NCI-H510A (cell line): ENCODE data around the gene ITSN1.
"Not testable (repeated sequence)": the region's sequence is repeated elsewhere in the genome, so short reads cannot be mapped to it uniquely, and the experiment has no call there.

Source experiments
- DNase-seq: peaks from one replicate; lab custom pipeline; 2025; lab: John Stamatoyannopoulos, UW

ITSN1 gene

DNA sequence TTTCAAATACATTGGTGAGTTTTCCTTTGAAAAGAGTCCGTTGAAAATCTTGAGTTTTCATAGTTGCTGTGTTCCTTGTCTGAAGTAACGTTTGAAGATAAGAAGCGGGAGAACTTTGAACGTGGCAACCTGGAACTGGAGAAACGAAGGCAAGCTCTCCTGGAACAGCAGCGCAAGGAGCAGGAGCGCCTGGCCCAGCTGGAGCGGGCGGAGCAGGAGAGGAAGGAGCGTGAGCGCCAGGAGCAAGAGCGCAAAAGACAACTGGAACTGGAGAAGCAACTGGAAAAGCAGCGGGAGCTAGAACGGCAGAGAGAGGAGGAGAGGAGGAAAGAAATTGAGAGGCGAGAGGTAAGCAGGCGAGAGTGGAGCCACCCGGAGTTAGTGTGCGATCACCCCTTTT, 129.7 kb downstream of the ITSN1 start:
- no peak for DNase-seq

DNA sequence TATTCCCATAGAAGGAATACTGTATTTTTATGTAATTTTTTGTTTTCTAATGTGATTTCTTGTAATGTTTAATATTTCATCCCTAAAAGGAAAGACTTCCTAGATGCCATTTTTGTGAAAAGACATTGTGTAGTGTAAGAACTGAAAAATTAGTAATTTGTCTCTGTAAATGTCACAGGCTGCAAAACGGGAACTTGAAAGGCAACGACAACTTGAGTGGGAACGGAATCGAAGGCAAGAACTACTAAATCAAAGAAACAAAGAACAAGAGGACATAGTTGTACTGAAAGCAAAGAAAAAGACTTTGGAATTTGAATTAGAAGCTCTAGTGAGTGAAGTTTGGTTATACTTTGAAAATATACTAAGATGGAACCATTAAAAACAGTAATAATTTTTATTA, 132.2 kb downstream of the ITSN1 start:
- no peak for DNase-seq

DNA sequence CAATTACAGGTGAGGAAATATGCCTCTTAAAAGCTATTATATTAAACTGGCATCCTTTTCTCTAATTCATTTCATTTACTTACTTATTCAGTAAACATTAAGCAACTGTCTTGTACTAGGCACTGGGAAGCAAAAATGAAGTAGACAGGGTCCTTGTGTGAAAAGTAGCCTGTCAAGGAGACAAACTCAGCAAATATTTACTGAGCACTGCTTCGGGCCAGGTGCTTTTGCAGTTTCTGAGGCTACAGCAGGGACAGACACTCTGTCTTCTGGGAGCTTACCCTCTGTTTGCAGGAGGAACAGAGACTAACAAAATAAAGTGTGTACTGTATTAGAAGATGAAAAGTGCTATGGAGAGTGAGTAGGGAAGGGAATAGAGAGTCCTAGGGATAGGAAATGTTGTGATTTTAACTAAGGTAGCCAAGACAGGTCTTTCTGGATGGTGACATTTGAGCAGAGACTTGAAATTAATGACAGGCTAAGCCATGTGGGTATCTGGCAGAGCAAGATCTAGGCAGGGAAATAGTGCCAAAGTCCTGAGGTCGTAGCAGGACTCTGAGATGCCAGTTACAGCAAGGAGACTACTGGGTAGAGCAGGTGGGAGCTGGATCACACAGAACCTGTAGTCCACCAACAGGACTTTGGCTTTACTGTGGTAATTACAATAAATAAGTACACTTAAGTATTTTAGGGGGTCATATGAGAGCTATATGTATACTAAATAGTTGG, 133.0 kb downstream of the ITSN1 start:
- DNase-seq, result no peak

DNA sequence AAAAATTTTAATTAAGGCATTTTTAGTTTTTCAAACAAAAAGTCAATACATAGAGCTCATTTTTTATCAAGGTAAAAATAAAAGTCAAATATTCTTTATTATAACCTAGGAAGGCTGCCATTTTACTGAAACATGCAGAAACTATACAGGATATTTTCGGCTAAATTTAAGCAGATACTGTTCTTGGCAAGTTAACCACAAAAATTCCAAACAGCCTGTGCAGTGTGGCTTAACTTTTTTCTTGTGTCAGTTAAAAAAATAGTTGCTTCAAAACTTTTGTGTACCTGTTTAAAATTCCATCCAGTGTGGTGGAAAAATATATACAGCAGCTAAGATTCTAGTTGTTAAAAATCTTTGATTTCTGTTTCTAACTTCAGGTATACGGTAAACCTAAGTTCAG, 138.3 kb downstream of the ITSN1 start:
- no peak for DNase-seq

DNA sequence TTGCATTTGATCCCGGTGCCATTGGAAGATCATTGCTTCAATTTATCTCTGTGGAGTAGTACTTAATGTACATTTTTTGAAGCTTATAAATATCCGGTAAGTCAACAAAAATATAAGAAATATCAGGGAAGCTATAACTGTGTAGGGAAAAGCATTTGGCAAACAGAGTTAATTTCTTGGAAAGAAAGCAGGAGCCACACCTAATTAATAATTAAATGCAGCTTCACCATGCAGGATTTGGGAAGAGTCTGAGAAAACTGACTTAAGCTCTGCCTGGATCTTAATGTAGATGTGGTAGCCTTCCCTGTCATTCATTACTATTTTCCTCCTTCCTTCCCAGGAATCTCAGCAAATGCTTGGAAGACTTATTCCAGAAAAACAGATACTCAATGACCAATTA, 138.8 kb downstream of the ITSN1 start:
- no peak for DNase-seq

DNA sequence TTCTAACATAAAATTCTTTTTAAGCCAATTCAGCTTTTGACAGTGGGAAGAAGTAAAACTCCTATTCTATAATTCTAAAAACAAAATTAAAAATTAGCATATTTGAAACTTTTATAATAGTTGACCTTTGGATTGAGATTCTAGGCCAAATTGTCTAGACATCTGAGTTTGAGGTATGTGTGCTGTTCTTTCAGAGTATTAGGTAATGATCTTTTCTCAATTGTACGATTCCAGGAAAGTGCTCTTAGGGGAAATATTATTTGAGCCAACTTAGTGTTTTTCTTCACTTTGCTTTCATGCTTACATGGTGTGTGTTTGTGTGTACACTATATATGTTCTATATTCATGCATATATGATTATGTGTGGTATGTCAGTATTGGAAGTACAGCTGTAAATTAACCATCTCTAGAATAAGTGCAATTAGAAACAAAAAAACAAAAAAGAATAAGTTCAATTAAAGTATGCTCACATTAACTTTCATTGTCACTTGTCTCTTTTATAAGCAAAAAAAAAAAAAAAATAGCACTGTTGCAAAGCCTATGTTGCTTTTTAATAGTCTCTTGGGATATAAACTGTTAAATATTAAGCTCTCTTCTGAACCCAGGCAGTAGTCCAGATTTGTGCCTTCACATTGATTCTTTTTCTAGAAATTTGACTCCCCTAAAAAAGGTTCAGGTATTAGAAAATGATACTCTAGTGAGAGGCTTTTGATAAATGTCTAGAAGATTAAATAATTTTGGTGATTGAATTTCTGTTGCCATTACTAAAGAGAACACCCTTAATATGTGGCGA, 141.1 kb downstream of the ITSN1 start:
- DNase-seq, result no peak

DNA sequence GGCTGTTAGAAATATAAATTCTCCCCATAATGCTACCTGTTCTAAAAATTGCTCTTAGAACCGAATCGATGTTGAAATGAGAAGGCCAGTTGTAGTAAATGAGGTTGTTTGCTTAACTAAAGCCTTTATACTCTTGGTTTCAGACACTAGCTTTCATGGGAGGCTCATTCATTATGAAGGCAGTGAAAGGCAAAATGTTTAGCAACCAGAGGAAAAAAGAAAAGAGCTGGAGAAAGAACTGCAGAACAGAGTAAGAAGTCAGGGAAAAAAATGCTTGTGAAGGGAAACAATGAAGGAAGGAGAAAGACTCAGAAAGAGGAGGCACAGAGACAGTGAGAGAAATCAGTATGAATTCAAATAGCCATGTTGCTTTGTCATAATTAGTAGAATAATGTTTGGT, 145.1 kb downstream of the ITSN1 start:
- no peak for DNase-seq

DNA sequence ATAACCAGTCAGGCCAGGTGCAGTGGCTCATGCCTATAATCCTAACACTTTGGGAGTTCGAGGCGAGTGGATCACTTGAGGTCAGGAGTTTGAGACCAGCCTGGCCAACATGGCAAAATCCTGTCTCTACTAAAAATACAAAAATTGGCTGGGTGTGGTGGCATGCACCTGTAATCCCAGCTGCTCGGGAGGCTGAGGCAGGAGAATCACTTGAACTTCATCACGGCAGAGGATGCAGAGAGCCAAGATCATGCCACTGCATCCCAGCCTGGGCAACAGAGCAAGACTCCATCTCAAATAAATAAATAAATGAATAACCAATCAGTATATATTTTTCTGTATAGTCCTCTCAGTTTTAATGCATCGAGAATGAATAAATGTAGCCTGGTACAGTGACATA, 146.1 kb downstream of the ITSN1 start:
- not testable (repeated sequence) for DNase-seq

DNA sequence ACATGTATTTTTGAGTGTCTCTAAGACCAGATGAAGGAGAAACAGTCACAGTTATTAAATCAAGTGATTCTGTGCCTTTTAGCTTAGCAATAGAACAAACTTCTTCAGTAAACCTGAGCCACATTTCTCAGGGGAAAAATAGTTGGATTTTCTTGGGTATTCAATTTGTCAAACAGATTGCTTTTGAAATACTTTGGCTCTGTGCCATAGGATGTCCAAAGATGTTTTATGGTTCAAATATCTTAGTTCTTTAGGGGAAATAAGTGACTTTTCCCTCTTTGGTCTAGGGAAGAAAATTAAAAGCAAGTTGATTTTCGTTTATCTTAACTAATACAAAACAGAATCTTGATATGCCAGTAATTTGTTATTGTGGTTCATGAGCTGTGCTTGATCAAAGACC, 147.4 kb downstream of the ITSN1 start:
- no peak for DNase-seq

DNA sequence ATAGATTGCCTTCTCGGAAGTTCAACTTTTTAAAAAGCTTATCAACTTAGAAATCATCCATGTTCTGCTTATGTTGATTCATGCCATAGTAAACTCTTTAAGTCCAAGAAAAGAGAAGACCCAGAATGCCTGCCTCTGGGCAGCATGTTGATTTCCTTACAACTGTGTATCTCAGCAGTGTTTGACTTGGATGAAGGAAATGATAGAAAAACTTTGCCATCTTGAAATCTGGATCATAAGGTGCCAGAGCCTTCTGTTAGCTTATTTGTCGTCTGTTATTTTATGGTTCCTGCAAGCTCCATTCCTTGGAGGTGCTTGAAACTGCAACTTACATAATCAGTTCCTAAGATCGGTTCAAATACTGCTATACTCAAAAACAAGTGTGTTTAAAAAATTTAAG, 148.8 kb downstream of the ITSN1 start:
- DNase-seq, result no peak

DNA sequence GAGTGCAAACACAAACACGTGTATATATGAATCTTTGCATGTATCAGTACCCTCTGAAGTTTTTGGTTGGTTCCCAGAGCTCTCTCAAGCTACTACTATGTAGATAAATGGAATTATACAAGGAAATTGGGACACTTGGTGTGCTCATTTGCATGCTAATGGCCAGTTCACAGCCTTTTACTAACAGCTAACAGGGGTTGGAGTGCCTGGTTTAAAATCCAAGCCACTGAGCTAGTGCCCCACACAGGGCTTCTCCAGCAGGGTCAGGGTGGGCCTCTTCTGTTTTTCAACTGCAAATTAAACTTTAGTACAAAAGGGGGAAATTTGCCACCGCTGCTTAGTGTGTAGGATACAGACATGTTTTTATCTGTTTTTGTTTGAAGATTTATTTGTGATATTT, 152.3 kb downstream of the ITSN1 start:
- DNase-seq, result no peak

DNA sequence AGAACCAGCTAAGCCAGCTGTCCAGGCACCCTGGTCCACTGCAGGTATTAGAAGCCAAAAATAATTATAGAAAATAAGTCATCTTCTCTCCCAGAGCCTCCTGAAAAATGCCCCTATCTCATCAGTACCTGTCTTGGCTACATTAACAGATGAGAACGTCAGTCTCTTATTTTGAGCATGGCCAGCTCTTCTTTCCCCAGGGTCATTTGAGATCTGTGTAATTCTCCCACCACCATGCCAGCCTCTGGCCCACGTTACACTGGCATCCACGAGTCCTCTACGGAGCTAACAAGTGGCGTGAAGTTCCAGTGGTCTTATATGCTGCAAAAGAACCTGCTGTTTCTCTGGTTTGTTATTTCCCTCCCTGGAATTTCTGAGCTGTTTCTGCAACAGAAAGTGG, 155.3 kb downstream of the ITSN1 start:
- DNase-seq, result no peak

DNA sequence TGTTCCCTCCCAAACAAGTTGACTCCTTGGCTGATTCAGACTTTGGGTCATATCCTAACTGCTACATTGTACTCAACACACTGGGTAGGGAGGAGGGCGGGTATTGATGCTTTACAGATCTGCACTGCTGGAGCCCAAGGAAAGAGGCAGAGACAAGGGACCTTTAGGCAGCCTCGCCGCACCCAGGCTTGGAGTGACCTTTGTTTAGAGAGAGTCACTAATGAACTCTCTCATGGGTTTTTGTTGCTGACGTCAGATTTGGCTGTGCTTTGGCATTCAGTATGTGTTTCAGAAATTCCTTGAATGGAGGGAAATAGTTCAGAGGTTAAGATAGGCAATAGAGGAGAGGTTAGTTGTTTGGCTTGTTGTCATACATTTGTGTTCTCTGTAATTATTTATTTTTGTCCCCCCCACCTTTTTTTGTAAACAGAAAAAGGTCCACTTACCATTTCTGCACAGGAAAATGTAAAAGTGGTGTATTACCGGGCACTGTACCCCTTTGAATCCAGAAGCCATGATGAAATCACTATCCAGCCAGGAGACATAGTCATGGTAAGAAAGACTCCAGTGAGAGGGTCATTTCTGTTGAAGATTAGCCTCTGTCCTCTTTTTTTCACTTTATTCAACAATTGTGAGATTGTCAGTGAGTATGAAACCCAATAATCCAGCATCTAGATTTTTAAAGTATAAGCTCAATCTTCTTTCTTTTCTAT, 157.2 kb downstream of the ITSN1 start:
- DNase-seq, result no peak

DNA sequence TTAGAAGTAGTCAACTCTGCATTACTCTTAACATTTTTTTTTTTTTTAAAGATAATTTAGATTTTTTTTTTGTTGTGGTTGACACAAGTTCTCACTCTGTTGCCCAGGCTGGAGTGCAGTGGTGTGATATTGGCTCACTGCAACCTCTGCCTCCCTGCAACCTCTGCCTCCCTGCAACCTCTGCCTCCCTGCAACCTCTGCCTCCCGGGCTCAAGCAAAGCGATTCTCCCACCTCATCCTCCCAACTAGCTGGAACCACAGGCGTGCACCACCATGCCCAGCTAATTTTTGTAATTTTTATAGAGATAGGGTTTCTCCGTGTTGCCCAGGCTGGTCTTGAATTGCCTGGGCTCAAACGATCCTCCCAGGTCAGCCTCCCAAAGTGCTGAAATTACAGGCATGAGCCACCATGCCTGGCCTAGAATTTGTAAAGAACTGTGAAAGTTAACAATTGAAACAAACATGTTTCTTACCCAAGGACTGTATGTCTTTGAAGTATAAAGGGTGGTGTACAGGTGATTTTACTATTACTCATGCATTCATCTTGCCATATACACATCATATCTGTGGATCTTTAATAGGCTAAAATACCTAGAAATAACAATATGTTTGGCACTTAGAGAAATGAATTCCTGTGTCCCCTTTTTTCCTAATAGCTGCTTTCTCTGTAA, 158.6 kb downstream of the ITSN1 start:
- no peak for DNase-seq

DNA sequence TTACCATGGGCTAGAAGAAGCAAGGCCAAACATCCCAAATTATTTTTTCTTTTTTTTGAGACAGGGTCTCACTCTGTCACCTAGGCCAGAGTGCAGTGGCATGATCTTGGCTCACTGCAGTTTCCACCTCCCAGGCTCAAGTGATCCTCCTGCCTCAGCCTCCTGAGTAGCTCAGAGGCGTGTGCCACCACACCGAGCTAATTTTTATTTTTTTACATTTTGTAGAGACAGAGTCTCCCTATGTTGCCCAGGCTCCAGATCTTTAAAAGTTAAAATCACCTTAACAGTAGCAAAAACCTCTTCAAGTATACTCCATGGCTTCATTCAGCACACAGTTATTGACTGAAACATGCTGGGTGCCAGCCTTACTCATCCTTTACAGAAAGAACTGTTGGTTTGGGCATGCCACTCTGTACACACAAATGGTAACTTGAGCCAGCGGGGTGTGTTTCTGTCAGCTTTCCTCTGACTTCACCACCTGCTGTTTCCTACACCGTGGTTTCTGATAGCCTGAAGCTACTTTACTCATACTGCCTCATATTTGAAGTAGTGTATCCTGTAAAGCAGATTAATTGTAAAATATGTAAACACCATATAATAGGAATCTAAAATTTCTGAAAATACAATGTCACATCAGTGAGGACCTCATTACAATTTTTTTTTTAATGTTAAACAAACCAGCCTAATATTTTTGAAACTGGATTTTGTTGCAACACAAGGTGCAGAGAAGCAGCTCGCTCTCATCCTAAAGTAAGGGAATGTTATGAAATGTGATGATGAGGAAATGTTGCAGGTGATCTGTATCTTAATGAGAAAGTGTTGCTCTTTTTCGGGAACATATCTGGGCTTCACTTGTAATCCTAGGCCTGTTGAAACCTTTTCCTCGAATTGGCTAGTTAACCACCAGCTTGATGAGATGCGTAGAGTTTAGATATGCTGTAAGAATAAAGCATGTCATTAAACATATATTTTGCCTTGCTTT, 159.4 kb downstream of the ITSN1 start:
- DNase-seq, result peak; percentile 92

DNA sequence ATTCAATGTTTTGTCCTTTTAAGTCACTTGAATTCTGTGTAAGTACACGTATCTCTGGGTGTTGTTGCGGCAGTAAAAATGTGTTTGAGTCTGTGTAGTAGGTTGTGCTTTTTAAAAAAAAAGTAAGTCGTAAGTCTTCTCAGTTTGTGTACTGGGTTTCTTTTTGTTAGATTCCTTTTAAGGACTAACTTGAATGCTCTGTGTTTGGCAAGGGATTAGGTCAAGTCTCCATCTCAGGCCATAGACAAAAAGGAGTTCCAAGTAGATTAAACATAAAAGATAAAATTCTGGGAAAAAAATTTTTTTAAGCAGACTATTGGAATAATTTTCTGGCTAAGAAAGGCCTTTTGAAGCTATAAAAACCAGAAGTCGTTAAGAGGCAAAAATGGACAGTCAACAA, 160.2 kb downstream of the ITSN1 start:
- DNase-seq, result no peak

DNA sequence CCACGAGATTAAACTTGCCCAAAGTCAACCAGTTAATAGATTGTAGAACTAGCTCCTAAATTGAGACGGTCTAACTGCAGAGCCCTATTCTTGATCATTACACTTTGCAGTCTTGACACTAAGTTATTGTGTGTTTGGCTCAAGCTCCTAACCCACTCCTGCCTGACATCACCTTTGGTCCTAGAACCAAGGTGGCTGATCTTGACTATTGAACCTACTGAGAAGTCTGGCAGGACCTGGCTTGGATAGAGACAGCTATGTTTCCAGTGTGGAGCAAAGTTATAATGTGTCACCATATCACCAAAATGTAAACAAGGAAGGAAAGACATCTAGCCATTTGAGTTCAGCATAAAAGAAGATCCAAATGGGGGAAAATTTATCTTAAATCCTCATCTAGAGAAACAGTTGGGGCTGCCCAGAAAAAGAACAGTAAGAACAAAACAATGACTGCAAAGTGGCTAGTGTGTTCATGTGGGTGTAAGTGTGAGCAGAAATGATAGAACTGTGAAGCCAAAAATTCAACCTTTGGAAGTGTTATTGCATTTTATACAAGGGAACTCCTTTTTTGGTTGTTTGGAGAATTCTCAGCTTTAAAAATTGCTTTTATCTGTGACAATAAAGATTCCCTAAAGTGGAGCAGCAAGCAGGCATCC, 166.5 kb downstream of the ITSN1 start:
- DNase-seq, result no peak

DNA sequence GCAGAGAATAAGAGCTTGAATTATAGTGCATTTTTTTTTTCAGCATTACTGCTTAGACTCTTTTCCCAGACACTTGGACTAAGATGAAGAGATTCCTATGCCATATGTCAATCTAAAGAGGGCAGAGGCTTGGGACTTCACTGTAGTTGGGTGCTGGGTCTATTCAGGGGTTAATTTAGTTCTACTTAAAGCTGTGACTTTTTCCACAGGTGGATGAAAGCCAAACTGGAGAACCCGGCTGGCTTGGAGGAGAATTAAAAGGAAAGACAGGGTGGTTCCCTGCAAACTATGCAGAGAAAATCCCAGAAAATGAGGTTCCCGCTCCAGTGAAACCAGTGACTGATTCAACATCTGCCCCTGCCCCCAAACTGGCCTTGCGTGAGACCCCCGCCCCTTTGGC, 168.5 kb downstream of the ITSN1 start:
- no peak for DNase-seq

DNA sequence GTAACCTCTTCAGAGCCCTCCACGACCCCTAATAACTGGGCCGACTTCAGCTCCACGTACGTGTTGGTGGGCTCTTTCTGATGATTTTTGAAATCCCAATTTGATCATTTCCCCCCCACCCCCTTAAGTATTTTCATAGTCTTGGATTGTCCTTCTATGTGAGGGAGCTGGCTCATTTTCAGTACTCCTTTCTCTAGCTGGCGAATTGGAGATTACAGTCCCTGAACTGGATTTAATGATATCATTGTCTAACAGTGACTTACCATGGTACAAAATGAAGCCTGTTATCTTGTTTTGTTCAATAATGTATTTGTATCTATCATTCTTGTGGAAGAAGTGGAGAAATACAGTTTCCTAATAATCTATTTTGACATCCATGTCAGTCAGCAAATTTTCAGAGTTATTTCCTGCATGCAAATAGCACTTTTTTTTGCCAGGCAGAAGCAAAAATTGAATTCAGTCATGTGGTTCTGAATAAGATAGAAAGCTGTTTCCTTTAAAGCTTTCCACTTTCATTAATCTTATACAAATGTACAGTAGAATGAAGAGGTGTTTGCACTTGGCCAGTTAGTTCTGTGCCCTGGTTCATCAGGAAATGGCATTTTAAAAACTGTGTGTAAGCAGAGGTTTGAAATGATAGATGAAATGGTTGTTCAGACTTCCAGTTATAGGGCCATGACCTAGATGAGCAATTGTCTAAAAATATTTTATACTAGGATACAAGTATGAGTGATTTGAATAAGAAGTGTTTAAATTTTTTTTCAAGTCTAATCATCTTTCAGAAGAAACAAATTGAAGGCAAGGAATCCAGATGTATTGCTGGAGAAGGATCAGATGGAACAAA, 169.1 kb downstream of the ITSN1 start:
- no peak for DNase-seq

DNA sequence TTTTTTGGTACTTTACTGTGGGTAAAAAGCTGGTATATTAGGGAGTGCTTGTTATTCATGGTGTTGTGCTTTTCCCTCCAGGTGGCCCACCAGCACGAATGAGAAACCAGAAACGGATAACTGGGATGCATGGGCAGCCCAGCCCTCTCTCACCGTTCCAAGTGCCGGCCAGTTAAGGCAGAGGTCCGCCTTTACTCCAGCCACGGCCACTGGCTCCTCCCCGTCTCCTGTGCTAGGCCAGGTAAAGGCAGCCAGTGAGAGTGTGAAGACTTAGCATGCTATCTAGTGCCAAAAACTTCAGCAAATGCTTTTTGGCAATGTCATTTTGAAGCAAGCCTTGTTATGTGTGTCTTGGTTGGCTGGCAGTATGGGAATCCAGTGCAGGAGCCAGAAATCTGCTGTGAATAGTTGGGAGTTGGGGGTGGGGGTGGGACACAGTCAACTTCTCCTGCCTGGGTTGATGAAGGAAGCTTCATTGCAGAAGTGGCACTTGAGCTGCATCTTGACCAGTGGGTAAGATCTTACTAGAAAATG, 171.6 kb downstream of the ITSN1 start:
- no peak for DNase-seq
